ENCODE measurements around the gene PRPSAP1.

Gene PRPSAP1

DNA sequence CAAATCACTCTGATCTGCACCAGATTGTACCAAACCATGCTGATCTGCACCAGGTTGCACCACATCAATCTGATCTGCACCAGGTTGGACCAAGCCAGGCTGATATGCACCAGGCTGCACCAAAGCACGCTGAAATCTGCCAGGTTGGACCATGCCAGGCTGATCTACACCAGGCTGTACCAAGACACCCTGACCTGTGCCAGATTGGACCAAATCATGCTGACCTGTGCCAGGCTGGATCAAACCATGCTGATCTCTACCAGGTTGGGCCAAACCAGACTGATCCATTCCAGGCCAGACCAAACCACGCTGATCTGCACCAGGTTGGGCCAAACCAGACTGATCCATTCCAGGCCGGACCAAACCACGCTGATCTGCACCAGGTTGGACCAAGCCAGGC lies 61.1 kb downstream of the PRPSAP1 start:
- TF ChIP-seq, protein P1, sequence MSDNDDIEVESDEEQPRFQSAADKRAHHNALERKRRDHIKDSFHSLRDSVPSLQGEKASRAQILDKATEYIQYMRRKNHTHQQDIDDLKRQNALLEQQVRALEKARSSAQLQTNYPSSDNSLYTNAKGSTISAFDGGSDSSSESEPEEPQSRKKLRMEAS (IDR thresholded peaks at IDR 0.05; ENCODE audit: low read depth, low read length): no peak
- TF ChIP-seq, protein P2, sequence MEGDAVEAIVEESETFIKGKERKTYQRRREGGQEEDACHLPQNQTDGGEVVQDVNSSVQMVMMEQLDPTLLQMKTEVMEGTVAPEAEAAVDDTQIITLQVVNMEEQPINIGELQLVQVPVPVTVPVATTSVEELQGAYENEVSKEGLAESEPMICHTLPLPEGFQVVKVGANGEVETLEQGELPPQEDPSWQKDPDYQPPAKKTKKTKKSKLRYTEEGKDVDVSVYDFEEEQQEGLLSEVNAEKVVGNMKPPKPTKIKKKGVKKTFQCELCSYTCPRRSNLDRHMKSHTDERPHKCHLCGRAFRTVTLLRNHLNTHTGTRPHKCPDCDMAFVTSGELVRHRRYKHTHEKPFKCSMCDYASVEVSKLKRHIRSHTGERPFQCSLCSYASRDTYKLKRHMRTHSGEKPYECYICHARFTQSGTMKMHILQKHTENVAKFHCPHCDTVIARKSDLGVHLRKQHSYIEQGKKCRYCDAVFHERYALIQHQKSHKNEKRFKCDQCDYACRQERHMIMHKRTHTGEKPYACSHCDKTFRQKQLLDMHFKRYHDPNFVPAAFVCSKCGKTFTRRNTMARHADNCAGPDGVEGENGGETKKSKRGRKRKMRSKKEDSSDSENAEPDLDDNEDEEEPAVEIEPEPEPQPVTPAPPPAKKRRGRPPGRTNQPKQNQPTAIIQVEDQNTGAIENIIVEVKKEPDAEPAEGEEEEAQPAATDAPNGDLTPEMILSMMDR (IDR thresholded peaks at IDR 0.05; ENCODE audit: low read depth, low read length): no peak
- no peak for TF ChIP-seq POLR2A (IDR thresholded peaks at IDR 0.05; ENCODE audit: extremely low read depth, insufficient read length)
- no peak for TF ChIP-seq MYC (IDR thresholded peaks at IDR 0.05; ENCODE audit: low read depth, low read length)
- no peak for DNase-seq (ENCODE audit: low read depth)
- no peak overlapping the region for H3K4me3 ChIP-seq (ENCODE audit: low read depth, low read length)

DNA sequence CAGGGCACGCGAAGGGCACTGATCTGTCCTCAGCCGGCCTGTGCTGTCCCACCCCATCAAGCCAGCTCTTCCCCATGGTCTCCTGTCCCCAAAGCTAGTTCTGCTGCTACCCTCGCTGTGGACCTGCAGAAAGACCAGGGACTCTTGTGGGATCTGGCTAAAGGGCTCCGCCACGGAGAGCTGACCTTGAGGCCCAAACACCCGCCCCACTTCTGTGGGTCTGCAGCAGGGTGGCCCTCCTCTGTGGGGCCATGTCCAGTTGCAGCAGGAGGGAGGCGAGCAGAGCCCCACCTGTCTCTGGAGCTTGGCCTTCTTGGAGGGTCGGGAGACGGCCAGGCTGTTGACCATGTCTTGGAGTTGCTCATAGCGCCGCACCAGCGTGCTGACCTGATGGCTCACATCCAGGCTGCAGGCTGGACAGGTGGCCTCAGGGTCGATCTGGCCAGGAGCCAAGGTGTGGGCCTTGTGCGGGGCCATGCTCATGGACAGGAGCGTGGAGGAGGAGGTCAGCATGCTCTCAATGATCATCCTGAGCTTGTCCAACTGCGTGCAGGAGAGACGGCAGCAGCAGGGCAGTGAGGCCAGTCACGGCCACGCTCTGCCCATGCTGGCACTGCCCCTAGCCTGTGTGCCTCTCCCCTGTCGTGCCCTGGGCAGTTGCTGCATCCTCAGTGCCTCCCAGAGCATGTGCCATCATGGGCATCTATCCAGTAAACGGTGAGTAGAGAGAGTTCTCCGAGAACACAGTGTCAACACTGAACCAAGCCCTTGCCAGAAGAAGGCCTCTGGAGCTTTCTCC lies 71.9 kb downstream of the PRPSAP1 start:
- no peak overlapping the region for H3K4me3 ChIP-seq (ENCODE audit: low read depth, low read length)
- TF ChIP-seq, protein P2 (IDR thresholded peaks at IDR 0.05; ENCODE audit: low read depth, low read length): no peak
- no peak for TF ChIP-seq POLR2A (IDR thresholded peaks at IDR 0.05; ENCODE audit: extremely low read depth, insufficient read length)
- TF ChIP-seq, protein P1 (IDR thresholded peaks at IDR 0.05; ENCODE audit: low read depth, low read length): no peak
- TF ChIP-seq MYC (IDR thresholded peaks at IDR 0.05; ENCODE audit: low read depth, low read length): no peak
- DNase-seq (ENCODE audit: low read depth): no peak

DNA sequence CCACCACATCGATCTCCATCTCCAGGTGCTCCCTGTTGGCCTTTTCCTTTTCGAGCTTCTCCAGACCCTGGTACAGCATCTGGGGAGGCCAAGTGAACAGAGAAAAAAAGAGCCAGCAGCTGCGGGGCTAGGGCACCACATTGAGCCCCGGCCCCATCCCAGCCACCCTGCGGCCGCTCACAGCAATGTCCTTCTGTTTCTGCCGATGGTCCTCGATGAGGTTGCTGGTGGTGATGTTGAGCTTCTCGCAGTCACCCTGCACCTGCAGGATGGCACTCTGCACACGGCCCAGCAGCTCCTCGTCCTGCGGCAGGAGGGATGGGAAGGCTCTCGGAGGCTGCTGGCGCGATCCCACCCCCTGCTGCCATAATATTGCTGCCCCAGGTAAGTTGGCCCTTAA lies 73.1 kb downstream of the PRPSAP1 start:
- no peak overlapping the region for H3K4me3 ChIP-seq (ENCODE audit: low read depth, low read length)
- TF ChIP-seq MYC (IDR thresholded peaks at IDR 0.05; ENCODE audit: low read depth, low read length) (no peak), POLR2A (IDR thresholded peaks at IDR 0.05; ENCODE audit: extremely low read depth, insufficient read length) (no peak)
- TF ChIP-seq, protein P2 (IDR thresholded peaks at IDR 0.05; ENCODE audit: low read depth, low read length): no peak
- TF ChIP-seq, protein P1 (IDR thresholded peaks at IDR 0.05; ENCODE audit: low read depth, low read length): no peak
- no peak for DNase-seq (ENCODE audit: low read depth)

DNA sequence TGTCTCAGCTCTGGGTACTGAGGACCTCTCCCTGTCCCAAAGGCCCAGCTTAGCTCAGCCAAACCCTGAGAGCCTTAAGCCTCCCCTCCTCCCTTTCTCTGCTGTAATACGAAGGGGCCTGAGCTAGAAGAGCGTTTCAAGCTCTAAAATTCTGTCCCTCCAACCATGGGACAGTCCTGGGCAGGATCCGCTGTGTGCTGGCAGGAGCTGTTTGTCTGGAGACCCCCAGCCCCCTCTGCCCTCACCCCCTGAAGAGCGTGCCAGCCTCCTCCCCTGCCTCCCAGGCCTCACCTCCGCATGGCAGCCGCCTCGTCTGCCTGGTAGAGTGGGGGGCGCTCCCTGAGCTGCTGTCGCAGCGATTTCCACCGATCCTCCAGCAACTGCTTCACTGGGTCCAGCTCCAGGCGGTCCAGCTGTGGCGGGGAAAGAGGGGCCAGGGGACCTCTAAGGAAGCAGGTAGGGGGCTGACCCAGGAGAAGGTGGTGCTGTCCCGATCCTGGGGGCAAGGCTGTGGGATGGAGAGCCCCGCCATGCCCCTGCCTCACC lies 73.9 kb downstream of the PRPSAP1 start:
- no peak for TF ChIP-seq MYC (IDR thresholded peaks at IDR 0.05; ENCODE audit: low read depth, low read length)
- H3K4me3 ChIP-seq (ENCODE audit: low read depth, low read length): no peak overlapping the region
- DNase-seq (ENCODE audit: low read depth): no peak

DNA sequence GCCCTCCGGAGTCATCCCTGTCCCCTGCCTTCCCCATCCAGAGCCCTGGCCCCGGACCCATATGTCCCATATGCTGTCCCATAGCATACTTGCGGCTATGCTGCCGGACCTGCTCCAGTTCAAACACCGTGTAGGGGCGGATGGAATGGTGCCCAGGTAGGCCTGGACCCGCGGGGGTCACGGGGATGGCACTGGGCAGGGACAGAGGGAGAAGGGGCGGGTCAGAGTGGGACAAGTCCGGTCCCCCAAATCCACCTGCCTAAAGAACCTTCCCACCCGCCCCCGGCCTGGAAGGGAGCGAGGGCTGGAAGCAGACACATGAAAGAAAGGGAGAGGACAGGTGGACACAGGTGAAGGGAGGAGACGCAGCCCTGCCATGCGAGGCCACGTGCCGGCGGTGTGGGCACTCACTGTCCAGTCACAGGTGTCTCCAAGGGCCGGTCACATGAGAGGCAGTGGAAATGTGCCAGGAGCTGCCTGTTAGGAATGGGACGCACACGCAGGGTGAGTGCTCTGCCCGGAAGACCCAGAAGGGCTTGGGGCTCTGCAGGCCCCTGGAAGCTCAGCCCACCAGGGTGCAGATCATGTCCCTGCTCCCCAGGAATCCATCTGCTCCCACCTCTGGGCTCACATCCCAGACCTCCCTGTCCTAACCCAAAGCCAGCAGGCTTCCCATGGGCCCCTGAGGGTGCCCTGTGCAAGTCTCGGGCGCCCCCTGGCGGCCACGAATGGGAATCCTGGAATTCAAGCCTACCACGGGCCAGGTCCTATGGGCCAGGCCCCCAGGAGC lies 74.6 kb downstream of the PRPSAP1 start:
- peak; percentile 76 for DNase-seq (ENCODE audit: low read depth)
- no peak overlapping the region for H3K4me3 ChIP-seq (ENCODE audit: low read depth, low read length)
- TF ChIP-seq, protein P1 (IDR thresholded peaks at IDR 0.05; ENCODE audit: low read depth, low read length): 0 out of 2 replicates have a peak, but pooled peaks have one; percentile 10
- no peak for TF ChIP-seq MYC (IDR thresholded peaks at IDR 0.05; ENCODE audit: low read depth, low read length)
- TF ChIP-seq, protein P2 (IDR thresholded peaks at IDR 0.05; ENCODE audit: low read depth, low read length): peak; percentile 87
- TF ChIP-seq POLR2A (IDR thresholded peaks at IDR 0.05; ENCODE audit: extremely low read depth, insufficient read length): no peak

Measured in NB4 (cell line).